Subcutaneous adipose tissue (tissue), 4 donors: ENCODE measurements around the gene FBN3. TPM values are rescaled to one million over a fixed set of nuclear protein-coding genes. Genes with fewer than 3 reads are reported as not detected.

ENCODE experiments used
- total RNA-seq, 4 donors: library from RNA; depleted of rRNA; stranded (reverse); fragments of >200 nt; gene quantifications; one replicate each; pipeline ENCODE4 v1.1.0, GENCODE V29; 2016
- TF ChIP-seq, protein P1 (sequence below): fragments of 450-650 bp; IDR thresholded peaks from one replicate; pipeline ENCODE4 v1.5.1; 2016; ENCODE audit warnings: low read depth, mild to moderate bottlenecking, control low read depth, antibody characterized with exemption, moderate library complexity

Gene FBN3
- total RNA-seq, 4 donors from 2014 or later: not detected

- TF ChIP-seq, protein P1, sequence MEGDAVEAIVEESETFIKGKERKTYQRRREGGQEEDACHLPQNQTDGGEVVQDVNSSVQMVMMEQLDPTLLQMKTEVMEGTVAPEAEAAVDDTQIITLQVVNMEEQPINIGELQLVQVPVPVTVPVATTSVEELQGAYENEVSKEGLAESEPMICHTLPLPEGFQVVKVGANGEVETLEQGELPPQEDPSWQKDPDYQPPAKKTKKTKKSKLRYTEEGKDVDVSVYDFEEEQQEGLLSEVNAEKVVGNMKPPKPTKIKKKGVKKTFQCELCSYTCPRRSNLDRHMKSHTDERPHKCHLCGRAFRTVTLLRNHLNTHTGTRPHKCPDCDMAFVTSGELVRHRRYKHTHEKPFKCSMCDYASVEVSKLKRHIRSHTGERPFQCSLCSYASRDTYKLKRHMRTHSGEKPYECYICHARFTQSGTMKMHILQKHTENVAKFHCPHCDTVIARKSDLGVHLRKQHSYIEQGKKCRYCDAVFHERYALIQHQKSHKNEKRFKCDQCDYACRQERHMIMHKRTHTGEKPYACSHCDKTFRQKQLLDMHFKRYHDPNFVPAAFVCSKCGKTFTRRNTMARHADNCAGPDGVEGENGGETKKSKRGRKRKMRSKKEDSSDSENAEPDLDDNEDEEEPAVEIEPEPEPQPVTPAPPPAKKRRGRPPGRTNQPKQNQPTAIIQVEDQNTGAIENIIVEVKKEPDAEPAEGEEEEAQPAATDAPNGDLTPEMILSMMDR: no peak
Observed at GRCh38 chr19:8111376-8111775, 38.0 kb downstream of the FBN3 start.

DNA sequence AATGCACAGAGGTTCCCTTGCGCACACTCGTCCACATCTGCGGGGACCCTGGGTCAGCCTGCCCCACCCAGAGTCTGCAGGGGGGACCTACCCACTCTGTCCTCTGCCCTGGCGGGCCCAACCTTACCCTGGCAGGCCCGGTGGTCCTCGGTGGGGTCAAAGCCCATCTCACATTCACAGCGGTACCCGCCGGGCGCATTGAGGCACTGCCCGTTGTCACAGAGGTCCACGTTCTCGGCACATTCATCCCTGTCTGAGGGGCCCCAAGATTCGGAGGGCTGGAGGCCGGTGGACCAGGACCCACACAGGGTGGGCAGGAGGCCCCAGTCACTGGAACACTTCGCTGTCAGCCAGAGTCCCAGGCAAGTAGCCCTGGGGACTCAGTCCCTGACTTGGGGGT lies 38.5 kb downstream of the FBN3 start:
- TF ChIP-seq, protein P1: no peak

- TF ChIP-seq, protein P1: no peak
Observed at GRCh38 chr19:8109890-8110662, 39.3 kb downstream of the FBN3 start.

- TF ChIP-seq, protein P1: no peak
Observed at GRCh38 chr19:8109455-8109854, 39.9 kb downstream of the FBN3 start.

DNA sequence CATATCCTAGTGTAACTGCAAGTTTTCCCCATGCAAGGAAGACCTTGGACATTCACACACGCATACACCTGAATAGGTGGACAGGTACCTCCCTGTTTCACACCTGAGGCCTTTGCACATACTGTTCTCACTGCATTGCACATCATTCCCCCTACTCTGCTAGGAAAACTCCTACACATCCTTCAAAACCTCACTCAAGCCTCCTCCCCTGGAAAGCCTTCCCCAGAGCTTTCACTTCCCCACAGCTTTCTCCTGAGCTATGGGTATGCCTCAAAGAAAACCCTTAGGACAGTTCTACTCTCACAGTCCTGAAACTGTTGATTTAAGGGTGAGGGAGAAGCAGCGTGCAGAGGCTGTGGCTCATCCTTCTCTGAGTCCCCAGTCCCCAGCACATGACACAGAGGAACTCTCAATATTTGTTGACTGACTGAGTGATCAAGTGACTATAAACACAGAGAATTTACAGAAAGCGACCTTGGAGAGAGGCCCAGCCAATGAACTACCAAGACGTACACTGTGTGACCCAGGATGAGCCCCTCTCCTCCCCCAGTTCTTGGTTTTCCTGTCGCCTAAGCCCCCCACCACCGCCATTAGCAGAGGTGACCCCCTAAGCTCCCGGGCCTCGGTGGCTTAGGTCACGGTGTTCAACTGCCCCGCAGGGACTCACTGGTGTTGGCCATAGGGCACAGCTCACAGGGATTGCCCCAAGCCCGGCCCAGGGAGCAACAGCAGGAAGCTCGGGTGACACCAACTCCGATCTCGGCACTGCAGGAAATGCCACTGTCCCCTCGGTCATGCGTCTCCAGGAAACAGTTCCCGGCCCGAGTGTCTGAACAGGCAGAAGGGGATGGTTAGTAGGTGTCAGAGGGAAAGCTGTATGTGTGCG lies 40.6 kb downstream of the FBN3 start:
- TF ChIP-seq, protein P1: no peak

DNA sequence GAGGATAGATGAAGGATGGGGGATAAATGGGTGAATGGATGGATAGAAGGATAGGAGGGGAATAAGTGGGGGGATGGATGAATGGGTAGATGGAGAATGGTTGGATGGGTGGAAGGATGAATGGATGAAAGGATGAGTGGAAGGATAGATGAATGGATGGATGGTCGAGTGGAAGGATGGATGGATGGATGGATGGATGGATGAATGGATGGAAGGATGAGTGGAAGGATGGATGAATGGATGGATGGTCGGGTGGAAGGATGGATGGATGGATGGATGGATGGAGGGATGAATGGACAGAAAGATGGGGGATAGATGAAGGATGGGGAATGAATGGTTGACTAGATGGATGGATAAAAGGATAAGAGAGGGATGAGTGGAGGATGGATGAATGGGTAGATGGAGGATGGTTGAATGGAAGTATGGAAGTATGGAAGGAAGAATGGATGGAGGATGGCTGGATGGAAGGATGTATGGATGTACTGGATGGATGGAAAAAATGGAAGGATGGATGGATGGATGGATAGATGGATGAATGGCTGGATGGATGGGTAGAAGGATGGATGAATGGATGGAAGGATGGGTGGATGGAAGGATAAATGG lies 42.0 kb downstream of the FBN3 start:
- TF ChIP-seq, protein P1: no peak

DNA sequence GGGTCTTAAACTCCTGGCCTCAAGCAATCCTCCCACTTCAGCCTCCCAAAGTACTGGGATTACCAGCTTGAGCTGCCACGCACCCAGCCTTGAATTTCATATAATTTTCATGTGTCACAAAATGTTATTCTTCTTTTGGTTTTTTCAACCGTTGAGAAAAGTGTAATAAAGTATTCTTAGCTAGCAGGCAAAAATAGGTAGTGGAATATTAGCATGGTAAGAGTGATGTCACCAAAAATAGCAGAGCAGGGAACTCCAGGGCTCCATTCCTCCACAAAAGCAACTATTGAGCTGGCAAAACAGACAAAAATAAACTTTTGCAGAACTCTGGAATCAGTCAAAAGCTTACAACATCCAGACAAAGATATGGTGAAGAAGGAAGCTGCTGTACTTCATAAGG lies 43.9 kb downstream of the FBN3 start:
- TF ChIP-seq, protein P1: no peak
